ENCODE data around the gene CCDC127.

GRCh38 chr5:179401-179800 is 38.6 kb downstream of the CCDC127 start:
- TF ChIP-seq POLR2A (IDR thresholded peaks at IDR 0.05; ENCODE audit: low read depth, low read length) (no peak), CTCF (conservative IDR thresholded peaks at IDR 0.05; ENCODE audit: low read depth, low read length) (no peak), SMC3 (IDR thresholded peaks at IDR 0.05; ENCODE audit: low read depth, low read length) (no peak), USF2 (IDR thresholded peaks at IDR 0.05; ENCODE audit: low read depth, low read length) (no peak), MAZ (IDR thresholded peaks at IDR 0.05; ENCODE audit: borderline replicate concordance, low read depth, low read length) (no peak), MAFK (IDR thresholded peaks at IDR 0.05; ENCODE audit: low read depth, low read length) (no peak), CEBPB (IDR thresholded peaks at IDR 0.05; ENCODE audit: low read depth, low read length) (no peak)
